ENCODE data around the gene PRAC1.

DNA sequence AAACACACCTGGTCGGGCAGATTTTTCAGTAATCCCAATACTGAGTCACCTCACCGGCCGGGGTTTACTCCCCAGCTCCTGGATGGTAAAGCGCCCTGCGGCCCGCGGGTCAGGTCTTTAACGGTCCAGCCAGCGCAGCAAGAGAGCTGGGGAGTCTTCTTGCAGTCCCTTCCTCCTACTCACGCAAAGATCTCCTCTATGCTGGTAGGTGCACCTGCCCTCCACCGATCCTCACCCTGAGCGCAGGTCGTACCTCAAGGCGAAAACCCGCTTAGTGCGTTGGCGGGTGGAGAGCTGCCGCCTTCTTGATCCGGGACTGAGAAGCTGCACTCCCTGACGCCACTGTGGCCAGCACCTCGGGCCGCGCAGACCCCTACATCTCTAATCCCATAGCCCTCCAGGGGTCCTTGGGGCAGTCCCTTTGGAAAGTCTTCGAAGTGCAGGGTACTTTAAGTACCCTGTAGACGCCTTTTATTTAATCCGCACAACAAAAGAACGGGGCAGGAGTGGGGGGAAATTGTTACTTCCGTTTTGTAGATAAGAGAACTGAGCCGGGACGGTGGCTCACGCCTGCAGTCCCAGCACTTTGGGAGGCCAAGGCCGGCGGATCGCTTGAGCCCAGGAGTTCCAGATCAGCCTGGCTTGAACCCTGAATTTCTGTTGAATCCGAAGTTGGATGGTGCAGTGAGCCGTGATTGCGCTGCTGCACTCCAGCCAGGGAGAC is 16.6 kb upstream of the PRAC1 start:
- TF ChIP-seq, protein P1, sequence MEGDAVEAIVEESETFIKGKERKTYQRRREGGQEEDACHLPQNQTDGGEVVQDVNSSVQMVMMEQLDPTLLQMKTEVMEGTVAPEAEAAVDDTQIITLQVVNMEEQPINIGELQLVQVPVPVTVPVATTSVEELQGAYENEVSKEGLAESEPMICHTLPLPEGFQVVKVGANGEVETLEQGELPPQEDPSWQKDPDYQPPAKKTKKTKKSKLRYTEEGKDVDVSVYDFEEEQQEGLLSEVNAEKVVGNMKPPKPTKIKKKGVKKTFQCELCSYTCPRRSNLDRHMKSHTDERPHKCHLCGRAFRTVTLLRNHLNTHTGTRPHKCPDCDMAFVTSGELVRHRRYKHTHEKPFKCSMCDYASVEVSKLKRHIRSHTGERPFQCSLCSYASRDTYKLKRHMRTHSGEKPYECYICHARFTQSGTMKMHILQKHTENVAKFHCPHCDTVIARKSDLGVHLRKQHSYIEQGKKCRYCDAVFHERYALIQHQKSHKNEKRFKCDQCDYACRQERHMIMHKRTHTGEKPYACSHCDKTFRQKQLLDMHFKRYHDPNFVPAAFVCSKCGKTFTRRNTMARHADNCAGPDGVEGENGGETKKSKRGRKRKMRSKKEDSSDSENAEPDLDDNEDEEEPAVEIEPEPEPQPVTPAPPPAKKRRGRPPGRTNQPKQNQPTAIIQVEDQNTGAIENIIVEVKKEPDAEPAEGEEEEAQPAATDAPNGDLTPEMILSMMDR (IDR thresholded peaks at IDR 0.05; ENCODE audit: low read depth, low read length): no peak
- no peak for TF ChIP-seq EZH2phosphoT487 (IDR thresholded peaks at IDR 0.05; ENCODE audit: low read depth)
